ENCODE data around the gene TEX10. TPM values are rescaled to one million over a fixed set of nuclear protein-coding genes. Genes with fewer than 3 reads are reported as not detected.

The TEX10 gene
- polyA plus RNA-seq, 1 of the 3 experiments (the other 2 are of a cell fraction): 12.7 TPM

DNA sequence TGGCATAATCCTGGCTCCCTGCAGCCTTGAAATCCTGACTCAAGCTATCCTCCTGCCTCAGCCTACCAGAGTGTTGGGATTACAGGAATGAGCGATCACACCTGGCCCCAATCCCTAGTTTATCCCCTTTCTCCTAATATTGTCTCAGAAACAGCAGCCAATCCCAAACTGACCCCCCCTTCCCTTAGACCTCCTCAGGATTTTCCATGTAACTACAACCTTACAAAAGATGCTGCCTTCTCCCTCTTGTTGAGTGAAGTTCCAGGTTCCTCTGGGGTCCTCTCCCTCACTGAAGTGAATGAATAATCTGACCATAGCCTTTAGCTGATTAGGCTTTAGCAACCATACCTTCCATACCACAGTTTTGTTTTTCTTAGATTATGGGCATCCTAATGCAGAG, 48.3 kb upstream of the TEX10 start:
- Histone ChIP-seq H3K9me2 (no peaks in the 10 kb centered on the region), H3K4me1 (ENCODE audit: control insufficient read depth in 1 of 2, insufficient read depth in 2 of 2, low read depth in 1 of 2, low read length in 1 of 2) (no peaks in the 10 kb centered on the region; a peak in 1 of 4 replicates), H3K27me3 (ENCODE audit: insufficient read depth) (no peaks in the 10 kb centered on the region), H3K4me3 (ENCODE audit: low read depth in 2 of 2, low read length in 1 of 2) (no peak overlapping the region), H3K36me3 (replicated peaks in 1 of 2; ENCODE audit: control insufficient read depth in 1 of 2, insufficient read depth in 2 of 2, low read length in 1 of 2) (no peaks in the 10 kb centered on the region), H3K9me3 (no peaks in the 10 kb centered on the region; the same call in 1 of the 2 replicates), H3K4me2 (no peak overlapping the region), H3K9ac (no peak overlapping the region), H3K27ac (ENCODE audit: low read depth in 2 of 2, low read length in 1 of 2) (no peak overlapping the region), H3F3A (replicated peaks; ENCODE audit: insufficient read depth) (no peaks in the 10 kb centered on the region), H4K20me1 (ENCODE audit: insufficient read depth) (no peaks in the 10 kb centered on the region), H3K79me2 (ENCODE audit: insufficient read depth) (no peaks in the 10 kb centered on the region), H2AFZ (ENCODE audit: low read depth) (no peak overlapping the region)
- ChIA-PET CTCF (interaction anchor here (0.7 to 1.7 kb wide), 3 partner anchors 14 to 31 kb away, joined by 3 to 6 read pairs (median 6); no protein-coding TSS in a partner anchor), POLR2A (no interaction called here)
- TF ChIP-seq MXI1 (IDR thresholded peaks at IDR 0.05; ENCODE audit: low read depth, low read length) (no peak), SMC3 (IDR thresholded peaks at IDR 0.05; ENCODE audit: low read depth, low read length) (no peak), RAD21 (IDR thresholded peaks at IDR 0.05; ENCODE audit: low read length) (no peak), GABPA (IDR thresholded peaks at IDR 0.05; ENCODE audit: low read depth) (no peak)
- WGBS (ENCODE audit: low lambda C conversion rate): 100% methylated on average over 1 of the region's 1 CpG
- no peak for DNase-seq

- H3F3A ChIP-seq (replicated peaks; ENCODE audit: insufficient read depth): no peaks in the 10 kb centered on the region
- no peak overlapping the region for H3K4me3 ChIP-seq (ENCODE audit: low read depth in 2 of 2, low read length in 1 of 2)
- no peaks in the 10 kb centered on the region for H4K20me1 ChIP-seq (ENCODE audit: insufficient read depth)
- ChIA-PET CTCF (no interaction called here), POLR2A (no interaction called here)
- 62% methylated on average over 3 of the region's 3 CpGs for WGBS (ENCODE audit: low lambda C conversion rate)
- no peak overlapping the region for H3K4me2 ChIP-seq
- H3K36me3 ChIP-seq (replicated peaks in 1 of 2; ENCODE audit: control insufficient read depth in 1 of 2, insufficient read depth in 2 of 2, low read length in 1 of 2): peaks cover 0 to 6% of the 10 kb centered on the region in 2 experiments
- H3K4me1 ChIP-seq (ENCODE audit: control insufficient read depth in 1 of 2, insufficient read depth in 2 of 2, low read depth in 1 of 2, low read length in 1 of 2): no peaks in the 10 kb centered on the region
- no peaks in the 10 kb centered on the region; the same call in 1 of the 2 replicates for H3K9me3 ChIP-seq
- TF ChIP-seq RAD21 (IDR thresholded peaks at IDR 0.05; ENCODE audit: low read length) (no peak), FOSL2 (IDR thresholded peaks at IDR 0.05; ENCODE audit: borderline replicate concordance, low read depth) (no peak), GABPA (IDR thresholded peaks at IDR 0.05; ENCODE audit: low read depth) (no peak), FOXJ3 (CRISPR knock-in tag; IDR thresholded peaks at IDR 0.05) (no peak), NRF1 (IDR thresholded peaks at IDR 0.05; ENCODE audit: low read depth, low read length) (no peak), EZH2phosphoT487 (IDR thresholded peaks at IDR 0.05; ENCODE audit: borderline replicate concordance, low read depth) (no peak), FOXM1 (IDR thresholded peaks at IDR 0.05; ENCODE audit: low read depth) (no peak), EP300 (IDR thresholded peaks at IDR 0.05; ENCODE audit: borderline replicate concordance in 1 of 2, low read depth in 1 of 2, low read length in 1 of 2) (no peak), NFIC (IDR thresholded peaks at IDR 0.05; ENCODE audit: borderline replicate concordance) (no peak), JUND (IDR thresholded peaks at IDR 0.05) (no peak)
- H3K79me2 ChIP-seq (ENCODE audit: insufficient read depth): no peaks in the 10 kb centered on the region
- no peaks in the 10 kb centered on the region for H3K27me3 ChIP-seq (ENCODE audit: insufficient read depth)
- H3K9ac ChIP-seq: no peak overlapping the region
- no peak overlapping the region for H2AFZ ChIP-seq (ENCODE audit: low read depth)
- no peak for DNase-seq
- H3K27ac ChIP-seq (ENCODE audit: low read depth in 2 of 2, low read length in 1 of 2): no peak overlapping the region
- no peaks in the 10 kb centered on the region for H3K9me2 ChIP-seq
These were observed 45.0 kb upstream of the TEX10 start for GRCh38 chr9:100397529-100398266.

DNA sequence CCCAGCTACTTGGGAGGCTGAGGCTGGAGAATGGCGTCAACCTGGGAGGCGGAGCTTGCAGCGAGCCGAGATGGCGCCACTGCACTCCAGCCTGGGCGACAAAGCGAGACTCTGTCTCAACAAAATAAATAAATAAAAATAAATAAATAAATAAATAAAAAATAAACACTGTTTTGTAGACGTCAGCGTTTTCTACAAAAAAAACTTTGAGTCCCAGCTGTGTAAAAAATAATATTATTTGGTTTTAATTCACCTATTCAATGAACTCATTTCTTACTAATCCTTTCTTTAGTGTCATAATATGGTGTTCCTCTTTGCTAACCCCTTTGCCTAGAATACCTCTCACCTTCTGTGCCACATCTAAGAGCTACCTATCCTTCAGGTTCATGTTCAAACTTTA, 44.0 kb upstream of the TEX10 start:
- Histone ChIP-seq H3K27me3 (ENCODE audit: insufficient read depth) (no peaks in the 10 kb centered on the region), H3K9ac (no peak overlapping the region), H3F3A (replicated peaks; ENCODE audit: insufficient read depth) (no peaks in the 10 kb centered on the region), H3K4me3 (ENCODE audit: low read depth in 2 of 2, low read length in 1 of 2) (no peak overlapping the region), H4K20me1 (ENCODE audit: insufficient read depth) (no peaks in the 10 kb centered on the region), H3K79me2 (ENCODE audit: insufficient read depth) (no peaks in the 10 kb centered on the region), H2AFZ (ENCODE audit: low read depth) (no peak overlapping the region), H3K36me3 (replicated peaks in 1 of 2; ENCODE audit: control insufficient read depth in 1 of 2, insufficient read depth in 2 of 2, low read length in 1 of 2) (peaks cover 0 to 6% of the 10 kb centered on the region in 2 experiments), H3K4me2 (no peak overlapping the region), H3K9me2 (no peaks in the 10 kb centered on the region), H3K4me1 (ENCODE audit: control insufficient read depth in 1 of 2, insufficient read depth in 2 of 2, low read depth in 1 of 2, low read length in 1 of 2) (no peaks in the 10 kb centered on the region), H3K27ac (ENCODE audit: low read depth in 2 of 2, low read length in 1 of 2) (no peak overlapping the region), H3K9me3 (no peaks in the 10 kb centered on the region; the same call in 1 of the 2 replicates)
- DNase-seq: no peak
- CTCF ChIA-PET: no interaction called here
- POLR2A ChIA-PET: no interaction called here
- 95% methylated on average over 9 of the region's 9 CpGs for WGBS (ENCODE audit: low lambda C conversion rate)
- TF ChIP-seq NRF1 (IDR thresholded peaks at IDR 0.05; ENCODE audit: low read depth, low read length) (no peak), RFX5 (IDR thresholded peaks at IDR 0.05; ENCODE audit: low read length) (no peak), JUND (IDR thresholded peaks at IDR 0.05) (no peak), TAF1 (IDR thresholded peaks at IDR 0.05; ENCODE audit: borderline replicate concordance, low read depth, low read length) (no peak), NFIC (IDR thresholded peaks at IDR 0.05; ENCODE audit: borderline replicate concordance) (no peak), REST (IDR thresholded peaks at IDR 0.05; ENCODE audit: low read depth, low read length) (no peak), EP300 (IDR thresholded peaks at IDR 0.05; ENCODE audit: borderline replicate concordance in 1 of 2, low read depth in 1 of 2, low read length in 1 of 2) (no peak), SIN3A (IDR thresholded peaks at IDR 0.05; ENCODE audit: borderline replicate concordance, low read depth, low read length) (no peak), FOXM1 (IDR thresholded peaks at IDR 0.05; ENCODE audit: low read depth) (no peak), TEAD4 (IDR thresholded peaks at IDR 0.05; ENCODE audit: borderline replicate concordance, insufficient read depth) (no peak), RCOR1 (IDR thresholded peaks at IDR 0.05; ENCODE audit: low read length) (no peak), FOSL2 (IDR thresholded peaks at IDR 0.05; ENCODE audit: borderline replicate concordance, low read depth) (no peak)
